GM23338 (cell line): ENCODE results near the gene ANKFY1. TPM values are rescaled to one million over a fixed set of nuclear protein-coding genes. Genes with fewer than 3 reads are reported as not detected.

Experiments used
- ATAC-seq: fragments of 200-7000 bp; cut with Tn5 transposase; 3 replicates; pipeline ENCODE4 v1.9.1; 2020
- DNase-seq: peaks from one replicate; pipeline ENCODE4 v3.0.0-alpha.2; 2015; ENCODE audit warnings: low spot score
- H2AFZ ChIP-seq: fragments of 200-600 bp; sonication (generic); 2 replicates; pipeline ENCODE4 v1.8.0; 2016; ENCODE audit warnings: antibody characterized with exemption, mild to moderate bottlenecking, moderate library complexity
- H3F3A ChIP-seq: fragments of 200-600 bp; sonication (generic); replicated peaks from 2 replicates; pipeline ENCODE4 v1.8.0; 2017; ENCODE audit warnings: antibody characterized with exemption, mixed run types, low read depth
- H3K27ac ChIP-seq: fragments of 200-600 bp; sonication (generic); 2 replicates; pipeline ENCODE4 v1.6.1; 2016; ENCODE audit warnings: low read depth
- H3K27me3 ChIP-seq: fragments of 200-600 bp; sonication (generic); 2 replicates; pipeline ENCODE4 v1.8.0; 2016; ENCODE audit warnings: mild to moderate bottlenecking, mixed run types, moderate library complexity; ENCODE audit not compliant: insufficient read depth
- H3K36me3 ChIP-seq: fragments of 200-600 bp; sonication (generic); 2 replicates; pipeline ENCODE4 v1.8.0; 2016; ENCODE audit warnings: mild to moderate bottlenecking; ENCODE audit not compliant: insufficient read depth
- H3K4me1 ChIP-seq: fragments of 200-600 bp; sonication (generic); 2 replicates; pipeline ENCODE4 v1.8.0; 2016; ENCODE audit warnings: mild to moderate bottlenecking, moderate library complexity; ENCODE audit not compliant: insufficient read depth
- H3K4me2 ChIP-seq: fragments of 200-600 bp; sonication (generic); 2 replicates; pipeline ENCODE4 v1.7.1; 2017; ENCODE audit warnings: mixed run types
- H3K4me3 ChIP-seq: fragments of 200-600 bp; sonication (generic); 2 replicates; pipeline ENCODE4 v1.6.1; 2016; ENCODE audit warnings: mixed run types
- H3K79me2 ChIP-seq: fragments of 200-600 bp; sonication (generic); replicated peaks from 2 replicates; pipeline ENCODE4 v1.8.0; 2017; ENCODE audit warnings: mild to moderate bottlenecking; ENCODE audit not compliant: insufficient read depth
- H3K9me2 ChIP-seq: fragments of 200-600 bp; sonication (generic); 2 replicates; pipeline ENCODE4 v1.8.0; 2017; ENCODE audit not compliant: insufficient read depth
- H4K20me1 ChIP-seq: fragments of 200-600 bp; sonication (generic); replicated peaks from 2 replicates; pipeline ENCODE4 v1.8.0; 2017; ENCODE audit warnings: mild to moderate bottlenecking; ENCODE audit not compliant: insufficient read depth
- H3K27ac Mint-ChIP-seq: 2 replicates; pipeline ENCODE4 v1.8.0; 2020; ENCODE audit warnings: inconsistent platforms, mild to moderate bottlenecking, moderate library complexity, mixed read lengths
- H3K27me3 Mint-ChIP-seq: 3 replicates; pipeline ENCODE4 v1.8.0; 2022; ENCODE audit warnings: low read depth, mild to moderate bottlenecking, moderate library complexity, mixed read lengths, inconsistent platforms; ENCODE audit not compliant: insufficient read depth, poor library complexity
- H3K36me3 Mint-ChIP-seq: 3 replicates; pipeline ENCODE4 v1.8.0; 2021; ENCODE audit warnings: low read depth, mild to moderate bottlenecking, inconsistent platforms, moderate library complexity, mixed read lengths
- H3K4me1 Mint-ChIP-seq: 3 replicates; pipeline ENCODE4 v1.8.0; 2020; ENCODE audit warnings: mild to moderate bottlenecking, inconsistent platforms, mixed read lengths
- H3K4me3 Mint-ChIP-seq: 3 replicates; pipeline ENCODE4 v1.8.0; 2021; ENCODE audit warnings: moderate library complexity, mild to moderate bottlenecking, inconsistent platforms, mixed read lengths
- H3K9me3 Mint-ChIP-seq: 3 replicates; pipeline ENCODE4 v1.8.0; 2020; ENCODE audit warnings: moderate library complexity, mild to moderate bottlenecking, inconsistent platforms, mixed read lengths
- CREB1 ChIP-seq: fragments of 250-450 bp; sonication (Bioruptor Pico); IDR thresholded peaks from 2 replicates; pipeline ENCODE4 v1.5.0; 2020; ENCODE audit warnings: low read depth, mild to moderate bottlenecking, moderate library complexity
- CTCF ChIP-seq, 2 experiments: fragments of 200-600 bp in 1 of 2; sonication (generic) in 1 of 2; conservative IDR thresholded peaks; 2 replicates each; pipeline versions ENCODE4 v1.5.1 to v1.6.1; 2016 to 2017; ENCODE audit warnings: antibody characterized with exemption in 2 of 2, low read depth in 2 of 2, mild to moderate bottlenecking in 2 of 2, moderate library complexity in 1 of 2
- EZH2 ChIP-seq: fragments of 200-600 bp; sonication (generic); IDR thresholded peaks from one replicate; pipeline ENCODE4 v1.8.0; 2017; ENCODE audit warnings: antibody characterized with exemption, mild to moderate bottlenecking, low read depth; ENCODE audit not compliant: unreplicated experiment
- EZH2phosphoT487 ChIP-seq: fragments of 200-600 bp; sonication (generic); IDR thresholded peaks from one replicate; pipeline ENCODE4 v1.8.1; 2018; ENCODE audit warnings: antibody characterized with exemption; ENCODE audit not compliant: unreplicated experiment
- JUNB ChIP-seq: IDR thresholded peaks from one replicate; pipeline ENCODE4 v1.6.1; 2016; ENCODE audit warnings: antibody characterized with exemption; ENCODE audit not compliant: unreplicated experiment
- NANOG ChIP-seq: IDR thresholded peaks from 2 replicates; pipeline ENCODE4 v1.6.1; 2016; ENCODE audit warnings: antibody characterized with exemption, borderline replicate concordance
- POLR2AphosphoS5 ChIP-seq: IDR thresholded peaks from 2 replicates; pipeline ENCODE4 v1.6.1; 2016; ENCODE audit warnings: antibody characterized with exemption, low read depth
- REST ChIP-seq: IDR thresholded peaks from one replicate; pipeline ENCODE4 v1.6.1; 2018; ENCODE audit warnings: antibody characterized with exemption; ENCODE audit not compliant: unreplicated experiment
- STAT1 ChIP-seq: IDR thresholded peaks from one replicate; pipeline ENCODE4 v1.6.1; 2016; ENCODE audit warnings: antibody characterized with exemption; ENCODE audit not compliant: unreplicated experiment
- ZNF114 ChIP-seq: fragments of 250-450 bp; sonication (Bioruptor Pico); IDR thresholded peaks from 2 replicates; pipeline ENCODE4 v1.5.0; 2020; ENCODE audit warnings: mild to moderate bottlenecking, moderate library complexity
- ZNF331 ChIP-seq: fragments of 250-450 bp; sonication (Bioruptor Pico); IDR thresholded peaks from 2 replicates; pipeline ENCODE4 v1.5.0; 2020; ENCODE audit warnings: low read depth, mild to moderate bottlenecking, moderate library complexity
- ZNF462 ChIP-seq: fragments of 250-450 bp; sonication (Bioruptor Pico); IDR thresholded peaks from 2 replicates; pipeline ENCODE4 v1.5.0; 2020; ENCODE audit warnings: mild to moderate bottlenecking, moderate library complexity
- polyA plus RNA-seq: library from polyadenylated mRNA; unstranded; fragments of >200 nt; fragmentation: Nextera tagmentation; extraction: Ambion mirVana; gene quantifications from 2 replicates; pipeline ENCODE4 v1.2.1, GENCODE V29; 2016
- total RNA-seq: library from RNA; depleted of rRNA; stranded (reverse); fragments of >200 nt; shearing (Covaris generic); gene quantifications from 2 replicates; pipeline ENCODE4 v1.2.3, GENCODE V29; 2014
- TF ChIP-seq, protein P1 (sequence below): IDR thresholded peaks from 2 replicates; pipeline ENCODE4 v1.6.1; 2016; ENCODE audit warnings: antibody characterized with exemption

Gene ANKFY1
- total and polyA plus RNA-seq, 2 experiments from 2014 or later = 12.9 to 44.4 TPM

- TF ChIP-seq EZH2phosphoT487 = no peak
- TF ChIP-seq, protein P1, sequence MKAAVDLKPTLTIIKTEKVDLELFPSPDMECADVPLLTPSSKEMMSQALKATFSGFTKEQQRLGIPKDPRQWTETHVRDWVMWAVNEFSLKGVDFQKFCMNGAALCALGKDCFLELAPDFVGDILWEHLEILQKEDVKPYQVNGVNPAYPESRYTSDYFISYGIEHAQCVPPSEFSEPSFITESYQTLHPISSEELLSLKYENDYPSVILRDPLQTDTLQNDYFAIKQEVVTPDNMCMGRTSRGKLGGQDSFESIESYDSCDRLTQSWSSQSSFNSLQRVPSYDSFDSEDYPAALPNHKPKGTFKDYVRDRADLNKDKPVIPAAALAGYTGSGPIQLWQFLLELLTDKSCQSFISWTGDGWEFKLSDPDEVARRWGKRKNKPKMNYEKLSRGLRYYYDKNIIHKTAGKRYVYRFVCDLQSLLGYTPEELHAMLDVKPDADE = no peak
- TF ChIP-seq REST = no peak
- TF ChIP-seq STAT1 = no peak
Observed at GRCh38 chr17:4146641-4147040, 117.1 kb downstream of the ANKFY1 start (continued).

DNA sequence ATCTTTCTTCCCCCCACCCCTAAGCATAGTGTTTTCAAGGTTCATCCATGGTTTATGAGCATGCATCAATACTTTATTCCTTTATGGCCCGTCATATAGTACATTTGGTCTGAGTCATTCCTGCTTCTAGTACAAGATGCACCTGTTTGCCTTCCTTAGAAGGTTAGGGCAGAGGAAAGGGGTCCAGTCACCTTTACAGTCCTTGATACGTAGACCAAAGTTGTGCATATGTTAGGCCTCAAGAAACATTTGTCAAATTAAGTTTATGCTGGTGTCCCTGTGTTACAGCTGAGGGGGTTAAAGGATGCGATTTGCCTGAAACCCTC, 119.4 kb downstream of the ANKFY1 start:
- ATAC-seq = no peak
- peak overlapping the region; percentile 79 for H3K4me3 ChIP-seq
- Mint-ChIP-seq H3K27ac (peak overlapping the region; percentile 100), H3K4me3 (peak overlapping the region; percentile 88), H3K36me3 (peaks cover 2% of the 10 kb centered on the region; the same call in 1 of the 3 replicates), H3K27me3 (peaks cover 11% of the 10 kb centered on the region), H3K9me3 (peaks cover 3% of the 10 kb centered on the region; the same call in 1 of the 3 replicates), H3K4me1 (peaks cover 12% of the 10 kb centered on the region)
- no peaks in the 10 kb centered on the region for H3K9me2 ChIP-seq
- no peak overlapping the region; the same call in 1 of the 2 replicates for H2AFZ ChIP-seq
- H3K27ac ChIP-seq = peak overlapping the region; percentile 99; the same call in 1 of the 2 replicates
- DNase-seq = no peak
- no peaks in the 10 kb centered on the region for H4K20me1 ChIP-seq
- H3K36me3 ChIP-seq = no peaks in the 10 kb centered on the region
- H3F3A ChIP-seq = no peaks in the 10 kb centered on the region
- peak overlapping the region; percentile 80 for H3K4me2 ChIP-seq
- peaks cover 12% of the 10 kb centered on the region for H3K4me1 ChIP-seq
- peaks cover 27% of the 10 kb centered on the region for H3K79me2 ChIP-seq
- H3K27me3 ChIP-seq = no peaks in the 10 kb centered on the region
- TF ChIP-seq CTCF (conservative IDR thresholded peaks at IDR 0.05; ENCODE audit: low read depth in 2 of 2) = no peak
- TF ChIP-seq ZNF462 = no peak
- no peak for TF ChIP-seq ZNF331 (CRISPR knock-in tag)
- TF ChIP-seq POLR2AphosphoS5 = no peak
- no peak for TF ChIP-seq EZH2
- TF ChIP-seq CREB1 (CRISPR knock-in tag) = no peak
- TF ChIP-seq NANOG = no peak
- no peak for TF ChIP-seq ZNF114 (CRISPR knock-in tag)
- TF ChIP-seq JUNB = no peak
